NCI-H1417 (cell line): Measurements from ENCODE around the gene MPG.

Experiments used
- DNase-seq, 3 experiments: peaks; one replicate each; lab custom pipeline; 2025; lab: John Stamatoyannopoulos, UW

MPG gene

DNA sequence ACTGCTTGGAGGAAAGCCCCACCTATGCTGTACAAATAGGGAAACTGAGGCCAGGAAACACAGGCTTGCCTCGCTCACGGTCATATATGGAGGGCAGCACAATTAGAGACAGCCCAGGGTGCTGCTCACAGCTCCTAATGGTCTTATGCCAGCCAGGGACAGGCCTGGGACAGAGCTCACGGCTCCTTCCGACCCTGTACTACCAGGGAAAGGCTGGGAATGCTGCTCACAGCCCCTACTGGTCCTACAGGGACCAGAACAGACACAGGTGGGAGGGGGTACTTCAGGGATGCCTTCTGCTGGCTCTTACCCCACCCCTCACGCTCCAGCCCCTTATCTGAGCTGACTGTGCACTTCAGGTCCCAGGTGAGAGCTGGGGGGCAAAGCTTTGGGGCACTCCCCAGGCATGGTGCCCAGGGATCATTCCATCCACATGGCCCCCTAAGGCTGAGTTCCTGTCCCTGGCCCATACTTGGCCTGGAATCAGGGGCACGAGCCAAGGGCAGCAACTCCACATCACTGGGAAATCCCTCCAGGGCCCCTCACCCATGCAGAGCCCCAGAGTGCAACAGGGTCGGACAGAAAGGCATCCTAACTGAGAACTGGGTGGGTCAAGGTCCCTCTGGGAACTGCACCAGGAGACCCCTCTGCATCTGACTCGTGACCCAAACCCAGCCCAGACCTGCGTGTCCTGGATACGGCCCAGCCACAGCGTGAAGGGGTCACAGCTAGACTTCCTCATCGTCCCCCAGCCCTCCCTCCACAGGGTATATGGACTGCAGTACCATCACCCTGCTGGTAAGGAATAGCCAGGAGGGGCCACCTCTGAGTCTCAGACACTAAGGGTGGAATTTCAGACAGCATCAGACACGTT is 11.5 kb upstream of the MPG start:
- DNase-seq: no peak

DNA sequence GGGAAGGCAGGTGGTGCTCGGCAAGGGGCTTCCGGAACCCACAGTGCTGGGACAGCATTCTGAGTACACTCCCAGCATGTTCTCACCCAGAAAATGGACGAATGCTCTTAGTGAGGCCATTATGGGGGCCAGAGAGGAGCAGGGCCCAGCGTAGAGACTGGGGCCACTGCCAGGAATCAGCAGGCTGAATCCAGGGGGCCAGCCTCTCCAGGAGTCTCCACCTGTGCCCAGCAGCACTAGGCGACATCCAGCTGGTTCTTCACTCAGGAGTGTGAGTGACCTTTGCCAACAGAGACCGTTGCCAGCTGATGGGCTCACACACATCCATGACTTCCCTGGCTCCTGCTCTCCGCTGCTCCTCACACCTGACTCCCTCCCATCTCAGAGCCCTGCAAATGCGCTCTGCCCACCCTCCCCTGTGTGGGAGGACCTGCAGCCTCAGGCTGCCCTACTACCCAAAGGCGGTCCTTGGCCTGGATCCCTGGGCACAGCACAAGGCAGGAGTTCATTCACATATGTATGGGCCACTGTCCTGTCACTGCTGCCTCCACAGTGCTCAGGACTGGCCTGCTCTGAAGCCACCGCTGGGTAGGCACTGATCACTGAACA is 10.7 kb upstream of the MPG start:
- peak in 2 of 3 experiments; percentile 24 to 61 for DNase-seq

DNA sequence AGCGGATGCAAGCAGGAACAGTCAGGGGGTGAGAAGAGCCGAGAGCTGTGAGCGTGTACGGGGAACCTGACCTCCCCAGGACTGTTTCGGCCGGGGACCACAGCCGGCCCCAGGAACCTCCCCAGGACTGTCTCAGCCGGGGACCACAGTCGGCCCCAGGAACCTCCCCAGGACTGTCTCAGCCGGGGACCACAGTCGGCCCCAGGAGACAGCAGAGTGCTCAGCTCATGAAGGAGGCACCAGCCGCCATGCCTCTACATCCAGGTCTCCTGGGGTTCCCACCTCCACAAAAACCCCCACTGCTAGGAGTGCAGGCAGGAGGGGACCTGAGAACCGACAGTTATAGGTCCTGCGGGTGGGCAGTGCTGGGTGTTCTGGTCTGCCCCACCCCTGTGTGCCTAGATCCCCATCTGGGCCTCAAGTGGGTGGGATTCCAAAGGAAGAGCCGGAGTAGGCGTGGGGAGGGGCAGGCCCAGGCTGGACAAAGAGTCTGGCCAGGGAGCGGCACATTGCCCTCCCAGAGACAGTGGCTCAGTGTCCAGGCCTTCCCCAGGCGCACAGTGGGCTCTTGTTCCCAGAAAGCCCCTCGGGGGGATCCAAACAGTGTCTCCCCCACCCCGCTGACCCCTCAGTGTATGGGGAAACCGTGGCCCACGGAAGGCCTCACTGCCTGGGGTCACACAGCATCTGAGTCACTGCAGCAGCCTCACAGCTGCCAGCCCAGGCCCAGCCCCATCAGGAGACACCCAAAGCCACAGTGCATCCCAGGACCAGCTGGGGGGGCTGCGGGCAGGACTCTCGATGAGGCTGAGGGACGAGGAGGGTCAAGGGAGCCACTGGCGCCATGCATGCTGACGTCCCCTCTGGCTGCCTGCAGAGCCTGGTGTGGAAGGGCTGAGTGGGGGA is 9.9 kb upstream of the MPG start:
- no peak for DNase-seq

DNA sequence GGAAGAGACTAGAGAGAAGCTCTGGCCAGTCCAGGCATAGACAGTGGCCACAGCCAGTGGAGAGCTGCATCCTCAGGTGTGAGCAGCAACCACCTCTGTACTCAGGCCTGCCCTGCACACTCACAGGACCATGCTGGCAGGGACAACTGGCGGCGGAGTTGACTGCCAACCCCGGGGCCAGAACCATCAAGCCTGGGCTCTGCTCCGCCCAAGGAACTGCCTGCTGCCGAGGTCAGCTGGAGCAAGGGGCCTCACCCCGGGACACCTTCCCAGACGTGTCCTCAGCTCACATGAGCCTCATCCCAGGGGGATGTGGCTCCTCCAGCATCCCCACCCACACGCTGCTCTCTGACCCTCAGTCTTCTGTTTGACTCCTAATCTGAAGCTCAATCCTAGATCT is 8.8 kb upstream of the MPG start:
- no peak for DNase-seq

DNA sequence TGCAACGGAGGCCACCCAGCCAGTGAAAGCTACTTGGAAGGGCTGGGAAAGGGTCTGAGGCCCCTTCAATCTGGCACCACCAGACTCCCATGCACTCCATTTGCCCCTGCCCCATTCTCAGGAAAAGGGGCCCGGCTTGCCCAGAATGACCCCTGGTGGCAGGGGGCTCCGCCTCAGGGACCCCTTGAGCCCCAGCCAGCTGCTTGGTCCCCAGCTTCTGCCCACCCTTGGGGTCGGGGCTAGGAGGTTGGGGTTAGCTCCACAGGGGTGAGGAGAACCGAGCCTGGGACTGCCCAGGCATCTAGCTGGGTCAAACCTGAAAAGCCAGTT is 6.8 kb upstream of the MPG start:
- no peak for DNase-seq

DNA sequence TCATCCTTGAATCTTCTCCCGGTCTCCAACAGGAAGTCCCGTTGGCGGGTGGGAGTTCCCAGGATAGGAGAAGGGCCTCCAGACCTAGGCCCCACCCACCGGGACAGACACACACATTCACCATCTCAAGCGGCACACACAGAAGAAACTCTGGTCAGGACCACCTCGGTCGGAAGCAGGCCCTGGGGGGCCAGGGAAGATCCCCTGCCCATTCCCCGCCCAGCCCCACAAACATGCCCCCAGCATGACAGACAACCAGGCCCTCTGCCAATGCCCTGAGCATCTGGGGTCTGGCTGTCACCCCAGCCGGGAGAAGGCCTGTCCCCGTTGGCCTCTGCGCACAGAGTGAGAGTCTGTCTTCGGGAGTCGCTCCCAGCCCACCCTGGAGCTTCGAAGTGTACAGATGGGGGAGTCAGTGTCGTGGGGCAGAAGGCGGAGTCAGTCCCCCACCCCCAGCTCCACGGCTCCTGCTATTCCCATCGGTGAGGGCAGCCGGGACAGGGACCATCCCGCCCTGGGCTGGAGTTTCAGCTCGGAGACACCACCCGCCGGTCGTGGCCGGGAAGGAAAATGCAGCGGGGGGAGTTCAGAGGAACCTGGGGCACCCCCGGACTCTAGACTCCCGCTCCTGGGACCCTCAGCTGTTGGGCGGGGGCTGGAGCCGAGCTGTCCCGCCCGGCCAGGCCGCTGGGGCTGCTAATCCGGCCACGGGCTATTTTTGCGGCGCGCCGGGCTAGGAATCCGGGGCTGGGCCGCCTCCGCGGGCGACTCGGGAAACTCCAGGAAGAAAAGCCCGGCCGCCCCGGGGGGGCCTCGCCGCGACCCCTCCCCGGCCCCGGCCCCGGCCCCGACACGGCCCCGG is 6.3 kb upstream of the MPG start:
- no peak for DNase-seq

DNA sequence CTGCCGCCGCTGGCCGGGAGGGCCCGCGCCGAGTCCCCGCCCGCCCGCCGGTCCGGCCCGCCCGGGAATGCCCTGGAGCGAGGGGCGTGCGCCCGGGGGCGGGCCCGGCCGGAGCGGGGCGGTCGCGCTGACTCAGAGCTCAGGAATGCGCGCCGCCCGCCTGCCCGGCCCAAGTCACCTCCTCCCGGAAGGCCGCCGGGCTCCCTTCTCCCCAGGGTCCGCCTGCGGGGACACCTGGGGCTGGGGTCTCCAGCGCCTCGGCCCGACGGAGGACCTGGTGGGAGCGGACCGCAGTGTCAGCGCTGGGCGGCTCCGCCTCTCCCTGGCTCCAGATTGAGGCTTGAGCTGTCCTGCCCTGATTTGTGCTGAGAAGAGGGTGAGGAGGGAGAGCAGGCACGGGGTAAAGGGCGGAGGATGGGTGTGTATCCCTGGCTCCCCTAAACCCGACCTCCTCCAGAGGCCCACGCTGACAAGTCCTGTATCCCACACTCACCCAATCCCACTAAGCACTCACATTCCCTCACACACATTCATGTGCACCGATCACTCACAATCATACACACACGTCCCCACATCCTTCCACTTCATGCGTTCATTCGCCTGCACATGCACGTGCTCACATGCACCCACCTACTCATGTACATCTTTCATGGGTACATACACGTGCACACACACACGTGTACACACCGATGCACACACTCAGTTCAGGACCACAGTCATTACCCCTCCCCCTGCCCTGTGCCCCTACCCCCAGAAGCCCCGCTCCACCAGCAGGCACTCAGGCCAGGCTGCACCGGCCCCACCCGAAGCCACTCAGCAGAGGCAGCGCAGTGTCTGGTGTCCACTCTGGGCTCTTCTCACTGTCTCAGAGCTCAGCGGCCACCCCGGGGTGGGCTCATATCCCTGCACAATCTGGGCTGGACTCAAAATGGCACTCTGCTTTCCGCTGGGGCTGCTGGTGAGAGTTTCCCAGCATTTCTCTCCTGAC is 5.2 kb upstream of the MPG start, which contains the start of gene RHBDF1:
Gene RHBDF1, minus strand, starts transcription at position 71 of the 988 bp plus-strand sequence. CDS start 7,616 bp downstream, outside the sequence.
- DNase-seq: no peak

DNA sequence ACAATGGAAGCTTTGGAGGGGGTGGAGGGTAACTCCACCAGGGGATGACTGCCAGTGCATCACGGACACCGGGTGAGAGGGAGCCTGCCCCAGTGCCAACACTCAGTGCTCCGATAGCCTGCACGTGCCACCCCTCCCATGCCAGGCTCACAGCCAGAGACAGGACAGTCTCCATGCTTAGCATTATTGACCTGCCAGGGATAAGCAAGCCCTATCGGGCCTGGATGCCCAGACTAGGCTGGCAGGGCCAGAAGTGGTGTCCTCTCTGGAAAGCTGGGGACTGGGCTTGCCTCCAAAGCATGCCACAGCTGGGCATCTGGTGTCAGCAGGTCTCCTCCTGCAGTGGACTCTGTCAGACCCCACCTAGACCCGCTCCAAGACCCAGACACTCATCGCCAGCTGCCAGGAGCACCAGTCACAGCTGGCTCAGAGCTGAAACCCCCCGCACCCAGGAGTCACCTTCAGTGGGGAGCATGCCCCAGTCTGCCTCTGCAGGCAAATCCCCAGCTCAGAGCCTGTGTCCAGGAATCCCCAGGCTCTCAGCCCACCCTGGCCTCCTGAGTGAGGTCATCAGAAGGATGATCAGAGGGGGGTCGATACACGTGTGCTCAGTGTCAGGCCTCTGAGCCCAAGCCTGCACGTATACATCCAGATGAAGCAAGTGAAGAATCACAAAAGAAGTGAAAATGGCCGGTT is 3.8 kb upstream of the MPG start:
- no peak for DNase-seq

DNA sequence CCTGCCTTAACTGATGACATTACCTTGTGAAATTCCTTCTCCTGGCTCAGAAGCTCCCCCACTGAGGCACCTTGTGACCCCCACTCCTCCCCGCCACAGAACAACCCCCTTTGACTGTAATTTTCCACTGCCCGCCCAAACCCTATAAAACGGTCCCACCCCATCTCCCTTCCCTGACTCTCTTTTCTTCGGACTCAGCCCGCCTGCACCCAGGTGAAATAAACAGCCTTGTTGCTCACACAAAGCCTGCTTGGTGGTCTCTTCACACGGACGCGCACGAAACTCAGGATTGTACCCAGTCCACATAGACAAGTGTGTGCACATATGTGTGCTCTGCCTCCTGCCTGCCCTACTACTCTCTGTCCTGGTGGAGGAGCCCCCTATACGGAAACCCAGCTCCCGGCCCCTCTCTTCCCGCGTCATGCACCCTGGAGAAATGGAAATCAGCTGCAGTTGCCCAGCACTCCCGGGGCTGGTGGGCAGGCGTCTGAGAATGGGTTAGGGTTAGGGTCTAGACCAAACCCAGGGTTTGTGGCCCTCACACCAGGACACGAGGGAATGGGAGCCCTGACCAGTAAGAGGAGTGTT is 3.2 kb upstream of the MPG start:
- no peak for DNase-seq

DNA sequence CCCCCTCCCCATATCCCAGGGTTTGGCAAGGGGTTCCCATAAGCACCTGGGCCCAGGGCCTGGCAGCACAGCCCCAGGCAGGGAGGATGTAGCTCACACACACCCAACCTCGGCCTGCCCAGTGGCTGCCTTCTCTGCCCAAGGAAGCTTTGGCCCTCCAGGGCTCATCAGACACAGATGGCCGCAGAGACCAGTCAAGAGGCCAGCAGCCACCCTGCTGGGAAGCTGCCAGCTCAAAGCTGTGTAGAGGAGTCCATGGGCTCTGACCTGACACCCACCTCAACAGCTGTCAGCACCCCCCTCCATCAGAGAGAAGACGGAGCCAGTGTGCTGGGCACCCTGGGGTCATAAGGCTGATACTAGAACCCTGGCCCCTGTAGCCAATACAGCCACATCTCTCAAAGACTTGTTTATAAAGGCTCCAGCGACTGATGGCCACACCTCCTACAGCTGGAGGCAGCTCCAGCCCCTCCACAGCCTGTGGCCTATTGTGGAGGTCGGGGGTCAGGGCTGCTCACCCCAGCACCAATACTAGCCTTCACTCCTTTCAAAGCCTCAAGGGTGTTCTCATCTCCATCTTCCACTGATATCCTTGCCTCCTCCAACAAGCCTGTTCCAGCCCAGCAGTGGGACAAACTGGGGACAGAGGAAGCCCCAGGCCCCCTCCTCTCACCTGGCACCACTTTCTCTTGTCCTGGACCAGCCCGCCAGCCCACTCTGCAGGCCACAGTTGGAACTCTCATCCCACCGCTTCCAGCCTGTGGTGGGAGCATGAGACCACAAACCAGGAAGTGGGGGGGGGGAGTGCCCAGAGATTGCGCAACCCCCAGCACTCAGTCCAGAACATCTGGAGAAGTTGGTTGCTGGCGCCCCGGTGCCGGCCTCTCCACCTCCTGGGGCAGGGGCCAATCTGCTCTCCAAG is 2.2 kb upstream of the MPG start:
- DNase-seq: no peak

DNA sequence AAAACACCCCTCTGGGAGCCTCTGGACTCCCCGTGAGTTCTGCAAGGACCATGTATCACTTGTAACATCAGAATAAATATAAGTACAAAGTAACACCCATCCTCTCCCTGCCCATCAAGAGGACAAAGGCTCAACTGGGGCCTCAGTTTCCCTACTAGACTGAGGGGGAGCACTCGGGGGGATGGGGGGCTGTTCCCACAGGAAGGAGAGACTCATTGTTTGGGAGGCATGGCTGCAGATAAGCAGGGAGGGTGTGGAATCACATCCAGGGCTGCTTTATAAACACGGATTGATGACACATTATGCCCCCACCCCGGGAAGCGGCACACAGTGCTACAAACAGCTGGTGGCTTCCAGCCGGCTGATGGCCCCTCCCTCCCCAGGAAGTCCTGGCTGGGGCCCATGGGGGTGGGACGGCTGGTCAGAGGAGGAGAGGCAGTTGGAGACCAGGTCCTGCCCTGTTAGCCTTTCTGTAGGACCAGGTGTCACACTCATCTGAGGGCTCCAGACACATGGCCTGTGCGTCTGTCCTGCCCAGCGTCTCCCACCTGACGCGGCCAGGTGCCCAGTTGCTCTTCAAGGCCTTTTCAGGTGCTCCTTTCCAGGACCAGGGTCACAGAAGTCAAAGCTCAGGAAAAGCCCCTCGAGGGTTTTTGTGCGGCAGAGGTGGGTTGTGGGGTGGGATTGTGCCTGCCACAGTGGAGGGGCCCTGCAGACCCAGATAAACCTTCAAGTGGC is 1.3 kb upstream of the MPG start:
- peak in 1 of 3 experiments; percentile 14 for DNase-seq

DNA sequence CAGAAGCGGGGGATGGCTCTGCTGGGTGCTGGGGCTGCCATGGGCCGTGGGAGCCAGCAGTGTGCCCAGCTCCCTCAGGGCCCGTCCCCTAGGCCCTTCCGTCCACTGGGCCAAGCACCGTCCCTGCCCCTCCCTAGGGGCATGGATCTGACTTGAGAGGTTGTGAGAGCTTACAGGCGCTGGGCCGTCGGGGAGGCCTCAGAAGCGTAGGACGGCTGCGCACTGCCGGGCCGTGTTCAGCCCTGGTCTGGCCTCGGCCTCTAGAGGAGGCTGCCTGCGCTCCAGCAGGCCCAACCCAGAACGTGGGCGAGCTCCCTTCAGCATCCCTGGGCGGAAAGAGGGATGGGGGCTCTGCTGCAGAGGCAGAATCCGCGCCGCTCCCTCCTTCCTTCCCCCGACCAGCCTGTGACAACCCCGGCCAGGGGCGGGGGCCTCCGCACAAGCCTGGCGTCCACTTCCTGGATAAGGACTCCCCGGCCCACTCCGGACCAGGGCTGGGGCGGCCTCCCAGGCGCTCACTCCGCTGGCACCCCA is 685 bp upstream of the MPG start:
- peak in 2 of 3 experiments; percentile 70 to 74 for DNase-seq

DNA sequence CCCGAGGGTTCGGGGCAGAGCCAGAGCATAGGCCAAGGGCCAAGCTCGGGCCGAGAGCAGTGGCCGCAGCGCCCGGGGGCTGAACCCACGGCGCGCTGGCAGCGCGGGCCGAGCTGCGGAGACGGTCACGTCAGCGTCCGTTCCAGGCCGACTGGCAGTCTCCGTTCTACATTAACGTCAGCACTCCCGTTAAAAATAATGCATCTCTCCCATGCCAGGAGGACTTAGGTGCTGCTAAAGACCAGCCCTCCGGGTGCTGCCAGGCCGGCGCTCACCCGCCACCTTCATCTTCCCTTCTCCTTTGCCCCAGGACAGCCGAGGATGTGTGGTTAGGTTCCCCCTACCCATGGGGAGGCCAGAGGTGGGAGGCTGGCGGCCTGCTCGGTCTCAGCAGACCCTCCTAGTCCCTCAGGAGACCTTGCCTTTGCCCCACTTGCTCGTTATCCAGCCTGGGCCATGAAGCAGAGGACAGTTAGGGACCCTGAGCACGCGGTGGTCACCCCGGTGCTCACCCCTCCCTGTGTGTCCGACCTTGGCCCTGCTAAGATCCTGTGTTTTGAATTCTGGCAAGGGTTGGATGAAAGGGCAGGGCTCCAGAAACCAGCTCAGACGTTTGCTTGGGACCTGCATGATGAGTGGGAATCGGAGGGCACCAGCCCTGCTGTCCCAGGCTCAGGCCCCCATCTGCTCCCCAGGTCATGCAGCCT is 572 bp downstream of the MPG start:
- peak in 2 of 3 experiments; percentile 42 to 54 for DNase-seq

DNA sequence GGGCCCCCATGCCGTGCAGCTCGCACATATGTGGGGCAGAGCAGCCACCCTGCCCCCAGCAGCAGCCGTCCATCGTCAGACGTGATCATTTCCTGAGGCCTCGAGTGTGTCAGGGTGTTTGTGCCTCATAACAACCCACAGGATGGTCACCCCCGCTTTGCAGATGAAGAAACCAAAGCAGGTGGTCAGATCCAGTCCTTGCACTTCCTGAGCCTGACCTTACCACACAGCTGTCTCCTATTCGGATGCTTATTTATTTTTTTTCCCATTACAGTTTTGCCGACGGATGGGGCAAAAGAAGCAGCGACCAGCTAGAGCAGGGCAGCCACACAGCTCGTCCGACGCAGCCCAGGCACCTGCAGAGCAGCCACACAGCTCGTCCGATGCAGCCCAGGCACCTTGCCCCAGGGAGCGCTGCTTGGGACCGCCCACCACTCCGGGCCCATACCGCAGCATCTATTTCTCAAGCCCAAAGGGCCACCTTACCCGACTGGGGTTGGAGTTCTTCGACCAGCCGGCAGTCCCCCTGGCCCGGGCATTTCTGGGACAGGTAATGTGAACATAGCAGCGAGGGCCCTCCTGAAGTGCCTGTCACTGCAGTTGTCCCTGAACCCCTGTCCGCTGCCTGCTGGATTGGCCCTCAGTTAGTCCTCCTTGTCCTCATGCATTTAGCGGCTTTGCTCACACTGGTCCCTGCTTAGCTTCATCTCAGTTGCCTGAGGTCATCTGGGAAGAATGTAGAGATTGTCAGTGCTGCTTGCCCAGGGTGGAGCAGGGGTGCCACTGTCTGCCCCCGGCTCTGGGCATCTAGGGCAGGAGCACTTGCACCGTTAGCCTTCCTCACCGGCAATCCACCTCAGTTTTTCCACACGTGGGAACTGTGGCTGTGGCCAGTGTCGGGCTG is 1.4 kb downstream of the MPG start:
- DNase-seq: no peak

DNA sequence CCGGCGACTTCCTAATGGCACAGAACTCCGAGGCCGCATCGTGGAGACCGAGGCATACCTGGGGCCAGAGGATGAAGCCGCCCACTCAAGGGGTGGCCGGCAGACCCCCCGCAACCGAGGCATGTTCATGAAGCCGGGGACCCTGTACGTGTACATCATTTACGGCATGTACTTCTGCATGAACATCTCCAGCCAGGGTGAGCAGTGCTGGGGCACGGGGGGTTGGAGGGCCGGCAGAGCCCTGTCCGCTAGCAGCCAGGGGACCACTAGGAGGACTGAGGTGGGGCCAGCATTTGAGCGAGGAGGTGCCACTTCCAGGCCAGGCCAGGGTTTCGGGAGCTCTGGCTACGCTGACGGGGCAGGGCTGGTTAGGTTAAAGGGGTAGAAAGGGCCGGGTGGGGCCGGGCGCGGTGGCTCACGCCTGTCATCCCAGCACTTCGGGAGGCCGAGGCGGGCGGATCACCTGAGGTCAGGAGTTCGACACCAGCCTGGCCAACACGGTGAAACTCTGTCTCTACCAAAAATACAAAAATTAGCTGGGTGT is 5.1 kb downstream of the MPG start:
- no peak for DNase-seq
